BLaER1 (cell line): ENCODE results near the gene KIAA0040.

Experiments used
- H3K27ac ChIP-seq: shearing (Covaris generic); formaldehyde crosslinking; 2 replicates; pipeline ENCODE4 v1.8.1; 2022
- H3K27me3 ChIP-seq: shearing (Covaris generic); formaldehyde crosslinking; 2 replicates; pipeline ENCODE4 v1.8.1; 2022
- H3K36me3 ChIP-seq: shearing (Covaris generic); formaldehyde crosslinking; 2 replicates; pipeline ENCODE4 v1.8.1; 2022
- H3K4me1 ChIP-seq: shearing (Covaris generic); formaldehyde crosslinking; 2 replicates; pipeline ENCODE4 v1.8.1; 2022
- H3K4me2 ChIP-seq: shearing (Covaris generic); formaldehyde crosslinking; 2 replicates; pipeline ENCODE4 v1.8.1; 2022
- H3K4me3 ChIP-seq: shearing (Covaris generic); formaldehyde crosslinking; 2 replicates; pipeline ENCODE4 v1.8.1; 2022
- H3K9ac ChIP-seq: shearing (Covaris generic); formaldehyde crosslinking; 2 replicates; pipeline ENCODE4 v1.8.1; 2022
- H3K9me3 ChIP-seq: shearing (Covaris generic); formaldehyde crosslinking; 2 replicates; pipeline ENCODE4 v1.8.1; 2022
- H4K20me1 ChIP-seq: shearing (Covaris generic); formaldehyde crosslinking; 2 replicates; pipeline ENCODE4 v1.8.1; 2022
- Cebpa-rat ChIP-seq: shearing (Covaris generic); IDR thresholded peaks from 2 replicates; pipeline ENCODE4 v1.8.1; 2022

Gene KIAA0040

GRCh38 chr1:175188936-175189335, 3.6 kb downstream of the KIAA0040 start:
- Histone ChIP-seq H3K4me2 (peak overlapping the region; percentile 92), H3K4me1 (peaks cover 71% of the 10 kb centered on the region), H4K20me1 (0 out of 2 replicates have a peak, but pooled peaks cover 3% of the 10 kb centered on the region), H3K4me3 (peak overlapping the region; percentile 72), H3K9ac (no peak overlapping the region), H3K36me3 (peaks cover 32% of the 10 kb centered on the region), H3K9me3 (no peaks in the 10 kb centered on the region), H3K27ac (peak overlapping the region; percentile 77), H3K27me3 (no peaks in the 10 kb centered on the region)
- TF ChIP-seq Cebpa-rat: no peak

GRCh38 chr1:175186433-175187160, 6.0 kb downstream of the KIAA0040 start:
- peaks cover 49% of the 10 kb centered on the region for H3K36me3 ChIP-seq
- H3K4me1 ChIP-seq: peaks cover 72% of the 10 kb centered on the region

GRCh38 chr1:175185903-175186302, 6.7 kb downstream of the KIAA0040 start:
- Histone ChIP-seq H3K36me3 (peaks cover 54% of the 10 kb centered on the region), H3K9me3 (no peaks in the 10 kb centered on the region), H3K4me3 (no peak overlapping the region), H3K27me3 (no peaks in the 10 kb centered on the region), H3K4me1 (peaks cover 72% of the 10 kb centered on the region), H3K4me2 (no peak overlapping the region), H4K20me1 (peaks cover 12% of the 10 kb centered on the region; the same call in 1 of the 2 replicates), H3K27ac (no peak overlapping the region), H3K9ac (no peak overlapping the region)
- peak; percentile 21; the same call in 1 of the 2 replicates for TF ChIP-seq Cebpa-rat

More at GRCh38 chr1:175186433-175187160, 6.0 kb downstream of the KIAA0040 start:
- Histone ChIP-seq H3K27ac (no peak overlapping the region), H3K4me3 (no peak overlapping the region), H3K4me2 (no peak overlapping the region), H3K9me3 (no peaks in the 10 kb centered on the region), H3K27me3 (no peaks in the 10 kb centered on the region), H3K9ac (no peak overlapping the region), H4K20me1 (peaks cover 12% of the 10 kb centered on the region; the same call in 1 of the 2 replicates)
- no peak for TF ChIP-seq Cebpa-rat

GRCh38 chr1:175183586-175183985, 9.0 kb downstream of the KIAA0040 start:
- Histone ChIP-seq H4K20me1 (peaks cover 26% of the 10 kb centered on the region; the same call in 1 of the 2 replicates), H3K27me3 (no peaks in the 10 kb centered on the region)

GRCh38 chr1:175182201-175182746, 10.3 kb downstream of the KIAA0040 start:
- peaks cover 56% of the 10 kb centered on the region for H3K4me1 ChIP-seq
- peaks cover 37% of the 10 kb centered on the region; the same call in 1 of the 2 replicates for H4K20me1 ChIP-seq
- peaks cover 71% of the 10 kb centered on the region for H3K36me3 ChIP-seq
- H3K4me2 ChIP-seq: no peak overlapping the region
- no peak overlapping the region for H3K9ac ChIP-seq
- H3K27me3 ChIP-seq: no peaks in the 10 kb centered on the region
- no peaks in the 10 kb centered on the region for H3K9me3 ChIP-seq
- no peak overlapping the region for H3K27ac ChIP-seq
- no peak overlapping the region for H3K4me3 ChIP-seq
- TF ChIP-seq Cebpa-rat: no peak

More at GRCh38 chr1:175183586-175183985, 9.0 kb downstream of the KIAA0040 start:
- H3K36me3 ChIP-seq: peaks cover 62% of the 10 kb centered on the region
- 0 out of 2 replicates have a peak overlapping the region, but pooled peaks have one; percentile 20 for H3K27ac ChIP-seq
- H3K9me3 ChIP-seq: no peaks in the 10 kb centered on the region
- H3K9ac ChIP-seq: no peak overlapping the region
- no peak overlapping the region for H3K4me2 ChIP-seq
- TF ChIP-seq Cebpa-rat: no peak
- H3K4me1 ChIP-seq: peaks cover 70% of the 10 kb centered on the region
- no peak overlapping the region for H3K4me3 ChIP-seq

GRCh38 chr1:175179837-175180590, 12.6 kb downstream of the KIAA0040 start:
- H3K4me3 ChIP-seq: no peak overlapping the region
- H3K9me3 ChIP-seq: no peaks in the 10 kb centered on the region
- TF ChIP-seq Cebpa-rat: no peak
- no peaks in the 10 kb centered on the region for H3K27me3 ChIP-seq
- H4K20me1 ChIP-seq: peaks cover 37% of the 10 kb centered on the region; the same call in 1 of the 2 replicates
- peak overlapping the region; percentile 62 for H3K4me2 ChIP-seq
- peaks cover 44% of the 10 kb centered on the region for H3K4me1 ChIP-seq
- peaks cover 67% of the 10 kb centered on the region for H3K36me3 ChIP-seq
- H3K9ac ChIP-seq: no peak overlapping the region
- no peak overlapping the region for H3K27ac ChIP-seq

GRCh38 chr1:175178456-175178855, 14.1 kb downstream of the KIAA0040 start:
- no peak overlapping the region for H3K4me3 ChIP-seq
- H3K36me3 ChIP-seq: peaks cover 65% of the 10 kb centered on the region
- no peak overlapping the region for H3K27ac ChIP-seq
- TF ChIP-seq Cebpa-rat: no peak
- H3K4me1 ChIP-seq: peaks cover 39% of the 10 kb centered on the region
- no peaks in the 10 kb centered on the region for H3K9me3 ChIP-seq
- no peak overlapping the region for H3K9ac ChIP-seq
- H3K27me3 ChIP-seq: no peaks in the 10 kb centered on the region
- peaks cover 30% of the 10 kb centered on the region; the same call in 1 of the 2 replicates for H4K20me1 ChIP-seq
- no peak overlapping the region for H3K4me2 ChIP-seq

GRCh38 chr1:175178056-175178455, 14.5 kb downstream of the KIAA0040 start:
- peaks cover 26% of the 10 kb centered on the region; the same call in 1 of the 2 replicates for H4K20me1 ChIP-seq
- peaks cover 39% of the 10 kb centered on the region for H3K4me1 ChIP-seq
- no peaks in the 10 kb centered on the region for H3K9me3 ChIP-seq
- peaks cover 65% of the 10 kb centered on the region for H3K36me3 ChIP-seq
- H3K27me3 ChIP-seq: no peaks in the 10 kb centered on the region
- no peak overlapping the region for H3K4me3 ChIP-seq
- TF ChIP-seq Cebpa-rat: no peak
- no peak overlapping the region for H3K9ac ChIP-seq
- H3K27ac ChIP-seq: no peak overlapping the region
- H3K4me2 ChIP-seq: no peak overlapping the region

GRCh38 chr1:175176246-175176645, 16.3 kb downstream of the KIAA0040 start:
- no peak overlapping the region for H3K4me2 ChIP-seq
- H3K36me3 ChIP-seq: peaks cover 69% of the 10 kb centered on the region
- no peak overlapping the region for H3K27ac ChIP-seq
- H3K27me3 ChIP-seq: no peaks in the 10 kb centered on the region
- peaks cover 25% of the 10 kb centered on the region; the same call in 1 of the 2 replicates for H4K20me1 ChIP-seq
- no peak overlapping the region for H3K4me3 ChIP-seq
- H3K9me3 ChIP-seq: no peaks in the 10 kb centered on the region
- H3K4me1 ChIP-seq: peaks cover 25% of the 10 kb centered on the region
- no peak for TF ChIP-seq Cebpa-rat
- no peak overlapping the region for H3K9ac ChIP-seq
